Inflammatory macrophage treated with lipopolysaccharide for 1 hour (primary cell): ENCODE measurements around the gene PRPF19.

Experiments
- DNase-seq, 2 donors: peaks; one replicate each; pipeline ENCODE4 v3.0.0-alpha.2; 2020 to 2022

PRPF19 gene

DNA sequence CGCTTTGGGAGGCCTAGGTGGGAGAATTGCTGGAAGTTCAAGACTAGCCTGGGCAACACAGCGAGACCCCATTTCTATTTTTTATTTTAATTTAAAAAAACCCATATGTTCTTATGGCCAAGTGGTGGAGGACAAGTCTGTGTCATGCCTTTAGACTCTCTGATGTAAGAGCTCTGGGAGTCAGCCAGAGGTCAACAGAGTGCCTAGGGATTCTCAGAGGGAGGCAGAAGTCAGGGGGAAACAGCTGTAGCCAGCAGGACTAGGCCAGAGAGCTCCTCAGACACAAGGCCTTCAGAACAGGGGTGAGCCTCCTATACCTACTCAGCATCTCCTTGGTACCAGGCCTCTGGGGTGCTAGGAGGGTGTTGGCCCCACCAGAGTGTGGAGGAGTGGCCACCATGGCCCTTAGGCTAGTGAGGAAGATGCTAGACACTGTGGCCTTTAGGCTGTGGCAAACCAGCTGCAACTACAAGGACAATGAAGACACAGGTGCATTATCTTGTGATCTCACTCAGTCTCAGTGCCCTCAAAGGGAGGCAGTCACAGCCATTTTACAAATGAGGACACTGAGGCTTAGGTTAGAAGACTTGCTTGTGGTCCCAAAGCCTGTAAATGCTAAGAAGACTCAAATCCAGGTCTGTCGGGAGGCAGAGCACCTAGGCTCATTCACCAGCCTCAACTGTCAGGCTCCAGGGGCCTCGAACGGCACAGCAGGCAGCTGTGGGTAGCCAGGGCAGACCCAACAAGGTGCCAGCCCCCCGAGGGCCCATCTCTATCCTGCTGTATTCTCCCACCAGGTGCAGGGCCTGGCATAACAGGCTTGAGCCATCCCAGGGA is 34.0 kb downstream of the PRPF19 start:
- DNase-seq: peak; percentile 41 to 42

DNA sequence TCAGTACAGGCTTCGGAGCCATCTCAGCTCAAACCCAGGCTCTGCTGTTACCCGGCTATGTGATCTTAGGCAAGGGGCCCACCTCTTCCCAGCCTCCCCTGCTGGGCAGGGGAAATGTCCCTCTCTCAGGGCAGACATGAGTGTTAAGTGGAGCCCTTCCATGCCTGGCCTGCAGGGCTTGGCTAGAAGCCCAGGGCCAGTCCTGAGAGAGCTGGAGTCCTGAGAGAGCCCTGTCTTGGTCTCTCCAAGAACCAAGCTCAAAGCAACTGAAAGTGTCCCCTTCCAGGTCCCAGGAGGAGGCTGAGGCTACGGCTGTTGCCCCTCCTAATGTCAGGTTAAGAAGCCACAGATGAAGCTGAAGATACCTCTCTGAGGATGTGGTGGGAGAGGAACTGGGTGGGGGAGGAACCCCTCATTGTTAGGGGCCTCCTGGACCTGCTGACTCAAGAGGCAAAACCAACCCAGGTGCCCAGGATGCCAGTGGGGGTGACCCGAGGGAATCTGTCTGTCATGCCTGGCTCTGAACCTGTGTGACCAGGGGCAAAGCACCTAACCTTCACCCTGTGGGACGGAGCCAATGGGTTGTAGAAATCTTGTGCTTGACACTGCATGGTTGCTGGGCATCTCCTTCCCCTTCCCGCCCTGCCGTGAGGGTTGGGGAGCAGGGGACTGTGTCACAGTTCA is 34.9 kb downstream of the PRPF19 start:
- DNase-seq: no peak

- no peak for DNase-seq
These were observed 35.5 kb downstream of the PRPF19 start for GRCh38 chr11:60870733-60871377.

DNA sequence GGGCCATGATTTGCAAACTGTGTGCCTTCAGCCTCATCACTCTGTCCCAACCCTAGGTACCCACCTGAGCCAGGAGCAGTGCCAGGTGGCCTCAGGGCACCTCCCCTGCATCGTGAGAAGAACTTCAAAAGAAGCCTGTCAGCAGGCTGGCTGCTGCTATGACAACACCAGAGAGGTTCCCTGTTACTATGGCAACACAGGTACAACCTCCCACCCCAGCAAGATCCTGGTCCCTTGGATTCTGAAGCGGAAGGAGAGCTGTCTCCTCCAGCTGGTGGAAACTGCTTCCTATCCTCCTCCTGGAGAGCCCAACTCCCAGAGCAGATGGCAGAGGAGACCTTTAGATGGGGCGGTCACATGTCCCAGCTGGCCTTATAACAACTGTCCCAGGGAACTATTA is 36.1 kb downstream of the PRPF19 start:
- no peak for DNase-seq

GRCh38 chr11:60869451-60869825 is 36.9 kb downstream of the PRPF19 start:
- no peak for DNase-seq

GRCh38 chr11:60868682-60869450 is 37.5 kb downstream of the PRPF19 start:
- no peak for DNase-seq

GRCh38 chr11:60867871-60868681 is 38.3 kb downstream of the PRPF19 start:
- no peak for DNase-seq

- no peak for DNase-seq
These were observed 39.2 kb downstream of the PRPF19 start, which contains the start of gene ZP1 for GRCh38 chr11:60866911-60867870. Gene ZP1, plus strand, starts transcription at chr11:60867542. Its CDS starts 20 bp downstream, at chr11:60867562.

GRCh38 chr11:60864856-60865513 is 41.4 kb downstream of the PRPF19 start:
- no peak for DNase-seq

DNA sequence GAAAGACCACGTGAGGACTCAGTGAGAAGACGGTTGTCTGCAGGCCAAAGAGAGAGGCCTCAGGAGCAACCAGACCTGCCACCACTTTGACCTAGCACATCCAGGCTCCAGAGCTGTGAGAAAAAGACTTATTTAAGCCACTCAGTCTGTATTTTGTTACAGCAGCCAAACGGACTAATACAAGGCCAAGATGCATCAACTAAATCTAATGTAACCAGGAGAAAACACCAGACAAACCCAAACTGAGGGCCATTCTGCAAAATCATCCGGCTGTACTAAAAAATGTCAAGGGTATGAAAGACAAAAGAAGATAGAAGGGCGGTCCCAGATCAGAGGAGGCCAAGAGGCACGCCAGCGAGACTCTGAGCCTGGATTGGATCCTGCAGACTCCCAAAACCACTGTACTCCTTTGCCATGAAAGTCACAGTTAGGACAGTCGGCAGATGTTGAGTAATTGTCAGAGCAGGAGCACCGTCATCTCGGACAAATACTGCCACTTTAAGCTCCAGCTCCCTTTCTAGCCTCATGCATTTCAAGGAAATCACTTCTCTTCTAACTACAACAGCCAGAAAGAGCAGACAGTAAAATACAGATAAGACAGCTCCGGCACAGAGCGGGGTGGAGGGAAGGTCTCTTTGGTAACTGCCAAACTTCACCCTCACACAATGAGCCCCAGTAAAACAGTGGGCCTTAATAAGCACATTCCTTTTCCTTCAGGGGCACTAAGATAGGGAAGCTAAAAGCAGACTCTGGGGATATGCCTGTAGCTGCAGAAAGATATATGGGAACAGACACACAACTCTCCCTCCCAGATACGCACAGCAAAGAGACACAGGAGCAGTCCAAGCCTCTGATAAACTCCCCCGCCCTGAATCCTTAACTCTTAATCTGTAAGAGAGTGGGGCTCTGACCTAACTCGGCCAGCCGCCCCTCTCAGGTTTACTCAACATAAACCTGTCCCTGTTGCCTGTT is 42.5 kb downstream of the PRPF19 start:
- DNase-seq: no peak

GRCh38 chr11:60862171-60862570 is 44.2 kb downstream of the PRPF19 start:
- DNase-seq: no peak

- DNase-seq: no peak
These were observed 45.4 kb downstream of the PRPF19 start for GRCh38 chr11:60860943-60861342.

GRCh38 chr11:60859616-60860250 is 46.7 kb downstream of the PRPF19 start:
- no peak for DNase-seq

DNA sequence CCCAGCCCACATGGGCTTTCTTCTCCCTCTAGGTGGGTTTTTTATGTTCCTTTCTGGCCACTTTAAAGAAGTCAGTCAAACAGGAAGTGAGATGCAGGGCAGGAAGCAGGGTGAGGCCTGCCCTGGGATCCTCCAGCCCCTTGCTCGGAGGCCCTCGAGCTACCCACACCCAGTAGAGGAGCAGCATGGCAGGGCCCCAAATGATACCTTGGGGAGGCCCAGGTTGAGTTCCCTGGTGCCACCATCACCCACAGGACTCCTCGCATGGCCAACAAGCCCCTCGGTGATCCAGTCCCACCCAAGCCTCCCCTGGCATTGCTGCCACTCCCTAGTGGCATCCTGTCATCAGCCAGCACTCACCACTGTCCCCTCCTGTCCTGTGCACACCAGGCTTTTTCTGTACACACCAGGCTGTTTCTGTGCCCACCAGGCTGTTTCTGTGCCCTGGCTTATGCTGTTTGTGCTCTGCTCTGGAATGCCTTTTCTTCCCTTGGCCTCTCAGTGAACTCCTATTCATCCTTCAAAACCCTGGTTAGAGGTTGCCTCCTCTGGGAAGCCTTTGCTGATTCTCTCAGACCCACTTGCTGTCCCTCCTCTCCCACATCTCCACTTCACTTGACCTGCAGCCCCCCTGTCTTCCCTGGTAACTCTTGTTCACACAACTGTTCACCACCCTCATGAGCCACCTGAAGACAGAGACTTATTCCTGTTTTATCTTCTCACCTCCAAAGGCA is 47.5 kb downstream of the PRPF19 start:
- DNase-seq: no peak

DNA sequence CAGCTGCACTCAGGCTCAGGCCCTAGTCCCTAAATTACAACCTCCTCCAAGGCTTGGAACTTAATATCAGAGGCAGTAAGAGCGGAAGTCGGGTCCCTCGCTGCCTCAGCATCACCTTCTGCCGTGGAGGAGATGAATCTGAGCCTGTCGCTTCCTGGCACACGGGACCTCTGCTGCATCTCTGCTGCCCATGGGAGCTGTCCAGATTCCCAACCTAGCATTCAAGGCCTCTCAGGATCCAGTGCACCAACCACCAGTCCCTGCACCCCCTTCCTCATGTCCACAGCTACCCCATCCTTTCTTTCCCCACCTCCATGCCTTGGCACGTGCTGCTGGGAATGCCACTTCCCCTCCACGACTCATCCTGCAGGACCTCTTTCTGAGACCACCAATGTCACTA is 48.1 kb downstream of the PRPF19 start:
- DNase-seq: no peak

DNA sequence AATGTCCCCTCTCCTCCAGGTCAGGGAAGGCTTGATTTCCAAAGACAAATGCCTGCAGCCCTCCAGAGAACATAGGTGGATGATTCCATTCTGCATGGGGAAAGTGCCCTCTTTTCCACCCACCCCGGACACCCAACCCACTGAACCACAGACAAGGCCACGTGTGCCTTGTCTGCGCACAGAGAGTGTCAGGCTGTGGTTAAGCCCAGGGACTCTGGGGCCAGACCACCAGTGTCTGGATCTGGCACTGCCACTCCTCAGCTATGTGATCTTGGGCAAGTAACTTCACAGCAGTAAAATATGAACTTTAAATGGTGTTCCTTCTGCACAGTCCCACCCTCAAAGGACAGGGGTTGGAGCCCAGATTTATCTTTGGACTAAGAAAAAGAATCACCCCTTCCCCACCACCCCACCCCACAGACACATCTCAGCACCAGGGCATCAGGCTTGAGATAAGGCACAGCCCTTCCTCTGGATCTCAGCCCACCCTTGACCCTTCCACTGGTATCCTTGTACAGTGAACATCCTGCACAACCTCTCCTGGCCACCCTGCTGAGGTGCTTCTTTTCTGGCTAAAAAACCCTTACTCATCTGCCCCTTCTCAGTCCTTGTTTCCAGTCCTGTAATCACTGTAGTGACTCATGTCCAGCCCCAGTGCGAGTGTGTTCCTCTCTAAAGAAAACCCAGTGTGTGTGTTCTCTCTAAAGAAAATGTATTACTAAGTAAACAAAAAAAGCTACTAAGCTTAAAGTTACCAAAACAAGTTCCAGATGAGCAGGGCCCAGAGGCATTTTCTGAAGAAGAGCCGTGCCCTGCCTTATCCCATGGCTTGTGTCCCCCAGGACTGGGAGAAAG is 48.8 kb downstream of the PRPF19 start:
- peak; percentile 2 to 9 for DNase-seq
